ENCODE measurements around the gene SLU7.

The SLU7 gene

GRCh38 chr5:160418561-160419457 is at the start of gene SLU7:
Gene SLU7, minus strand, starts transcription at chr5:160419081. Its CDS starts 3,787 bp downstream, at chr5:160415294.
- peak; percentile 89 for DNase-seq

GRCh38 chr5:160468363-160468975 is 49.6 kb upstream of the SLU7 start:
- DNase-seq = no peak

GRCh38 chr5:160467555-160468362 is 48.9 kb upstream of the SLU7 start:
- peak; percentile 66 for DNase-seq

- DNase-seq = no peak
Observed at GRCh38 chr5:160466889-160467554, 48.1 kb upstream of the SLU7 start.

GRCh38 chr5:160466116-160466515 is 47.2 kb upstream of the SLU7 start:
- DNase-seq = no peak

- no peak for DNase-seq
Observed at GRCh38 chr5:160464466-160464797, 45.6 kb upstream of the SLU7 start.

- no peak for DNase-seq
Observed at GRCh38 chr5:160463740-160464465, 45.0 kb upstream of the SLU7 start.

- no peak for DNase-seq
Observed at GRCh38 chr5:160463227-160463626, 44.3 kb upstream of the SLU7 start.

GRCh38 chr5:160462167-160462566 is 43.3 kb upstream of the SLU7 start:
- no peak for DNase-seq

- no peak for DNase-seq
Observed at GRCh38 chr5:160461378-160461777, 42.5 kb upstream of the SLU7 start.

- no peak for DNase-seq
Observed at GRCh38 chr5:160460377-160461049, 41.6 kb upstream of the SLU7 start.

GRCh38 chr5:160458806-160459800 is 40.2 kb upstream of the SLU7 start:
- DNase-seq = no peak

GRCh38 chr5:160457252-160457651 is 38.4 kb upstream of the SLU7 start:
- DNase-seq = no peak

- DNase-seq = no peak
Observed at GRCh38 chr5:160456480-160457177, 37.7 kb upstream of the SLU7 start.

- no peak for DNase-seq
Observed at GRCh38 chr5:160455600-160455999, 36.7 kb upstream of the SLU7 start.

- no peak for DNase-seq
Observed at GRCh38 chr5:160453751-160454150, 34.9 kb upstream of the SLU7 start.

GRCh38 chr5:160452795-160453194 is 33.9 kb upstream of the SLU7 start:
- DNase-seq = no peak

GRCh38 chr5:160452036-160452435 is 33.2 kb upstream of the SLU7 start:
- no peak for DNase-seq

GRCh38 chr5:160451281-160451680 is 32.4 kb upstream of the SLU7 start:
- DNase-seq = no peak

Data from activated effector memory CD4-positive, alpha-beta T cell treated with Interleukin-2 at 50 U/mL for 16 hours (primary cell).